Bronchial epithelial cell (primary cell): Measurements from ENCODE around the gene TMED9. TPM values are rescaled to one million over a fixed set of nuclear protein-coding genes. Genes with fewer than 3 reads are reported as not detected.
"Not testable (repeated sequence)": the region's sequence is repeated elsewhere in the genome, so short reads cannot be mapped to it uniquely, and the experiment has no call there.

ENCODE experiments used
- DNase-seq: peaks from one replicate; pipeline ENCODE4 v3.0.0-alpha.2; 2010; ENCODE audit warnings: low read depth
- FAIRE-seq: peaks from 2 replicates; lab custom pipeline; 2011; peaks lifted over from hg19 to GRCh38; lab: Jason Lieb, UNC
- H3K27me3 ChIP-seq: 2 replicates; pipeline ENCODE4 v1.5.1; 2011; ENCODE audit warnings: low read length; ENCODE audit not compliant: control insufficient read depth, insufficient read depth
- H3K36me3 ChIP-seq: 2 replicates; pipeline ENCODE4 v1.5.1; 2011; ENCODE audit warnings: low read length; ENCODE audit not compliant: control insufficient read depth, insufficient read depth
- H3K4me3 ChIP-seq: 2 replicates; pipeline ENCODE4 v1.5.1; 2011; ENCODE audit warnings: mild to moderate bottlenecking, low read depth, low read length, control low read depth
- CTCF ChIP-seq: IDR thresholded peaks from 2 replicates; pipeline ENCODE4 v1.5.1; 2011; ENCODE audit warnings: mild to moderate bottlenecking, moderate library complexity, low read length, control low read depth, inconsistent platforms; ENCODE audit not compliant: insufficient read depth, severe bottlenecking
- total RNA-seq: library from RNA; depleted of rRNA; stranded (reverse); fragments of >200 nt; gene quantifications from 2 replicates; pipeline ENCODE4 v1.2.1, GENCODE V29; 2014

The TMED9 gene
- total RNA-seq, 1 donor from 2014 or later: 184 TPM

DNA sequence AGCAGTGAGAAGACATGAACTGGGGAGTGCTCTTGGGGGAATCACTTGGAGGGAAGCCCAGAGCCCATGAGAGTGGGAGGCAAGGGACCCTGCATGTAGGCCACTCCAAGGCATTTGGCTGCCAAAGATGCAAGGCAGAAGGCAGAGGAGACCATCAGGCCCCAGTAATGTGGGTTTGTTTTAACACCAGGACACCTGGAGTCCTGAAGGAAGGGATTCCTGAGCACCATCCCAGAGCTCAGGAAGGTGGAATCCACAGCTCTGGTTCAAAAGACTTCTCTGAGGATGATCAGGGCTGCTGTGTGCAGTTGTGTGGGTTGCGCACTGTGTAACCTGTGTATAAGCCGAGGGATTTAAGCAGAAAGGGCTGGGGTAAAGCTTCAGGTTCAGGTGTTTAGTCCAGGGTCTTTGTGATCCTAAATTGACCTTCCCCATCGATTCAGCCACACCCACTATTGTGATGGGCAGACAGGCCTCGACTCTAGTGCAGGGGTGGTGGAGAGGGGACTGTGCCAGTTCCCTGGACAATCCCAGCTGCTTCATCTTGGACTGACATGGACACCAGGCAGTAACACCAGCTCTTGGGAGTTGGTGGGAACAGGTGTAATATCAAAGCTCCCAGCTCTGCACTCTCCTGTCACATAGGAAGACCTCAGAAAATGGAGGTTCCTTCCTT is 18.9 kb downstream of the TMED9 start:
- Histone ChIP-seq H3K36me3 (peaks cover 8% of the 10 kb centered on the region), H3K27me3 (no peaks in the 10 kb centered on the region), H3K4me3 (no peak overlapping the region)
- FAIRE-seq: no peak
- no peak for TF ChIP-seq CTCF
- DNase-seq: no peak

DNA sequence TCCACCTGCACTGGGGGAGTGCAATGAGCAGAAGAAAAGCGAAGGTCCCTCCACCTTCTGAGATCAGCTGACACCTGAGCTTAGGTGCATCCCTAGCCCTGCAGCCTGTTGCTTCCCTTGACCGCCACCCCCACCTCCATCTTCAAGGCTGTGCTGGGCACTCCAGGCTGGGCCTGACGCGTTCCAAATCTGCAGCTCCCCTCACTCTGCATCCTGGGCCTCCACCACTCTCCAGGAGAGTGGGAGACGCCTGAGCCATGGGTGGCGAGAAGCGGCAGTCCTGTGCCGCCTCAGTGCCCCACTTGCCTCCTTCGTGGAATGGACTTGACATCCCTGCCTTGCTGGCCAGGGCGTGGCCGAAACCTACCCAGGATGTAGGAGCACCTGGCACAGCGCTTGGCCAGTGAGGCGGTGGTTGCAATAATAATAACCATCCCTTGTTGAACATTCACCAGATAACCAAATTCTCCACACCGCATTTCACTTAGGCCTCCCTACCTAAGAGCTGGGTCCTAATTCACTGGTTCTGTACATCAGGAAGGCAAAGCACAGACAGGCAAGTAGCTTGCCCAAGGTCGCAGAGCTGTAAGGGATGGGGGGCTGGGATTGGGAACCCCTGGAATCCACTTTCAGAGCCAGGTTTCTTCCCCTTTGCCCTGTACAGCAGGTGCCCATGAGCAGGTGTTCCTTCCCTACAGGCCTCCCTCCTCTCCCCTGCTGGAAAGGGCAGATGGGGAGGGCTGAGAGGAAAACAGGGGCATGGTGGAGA is 19.6 kb downstream of the TMED9 start:
- no peak overlapping the region for H3K4me3 ChIP-seq
- FAIRE-seq (no peak), DNase-seq (no peak)
- H3K27me3 ChIP-seq: no peaks in the 10 kb centered on the region
- H3K36me3 ChIP-seq: peaks cover 8% of the 10 kb centered on the region
- TF ChIP-seq CTCF: no peak

- FAIRE-seq (peak; percentile 58), DNase-seq (no peak)
- TF ChIP-seq CTCF: no peak
- Histone ChIP-seq H3K36me3 (peaks cover 8% of the 10 kb centered on the region), H3K27me3 (no peaks in the 10 kb centered on the region), H3K4me3 (no peak overlapping the region)
Measured at GRCh38 chr5:177612215-177612673, 20.2 kb downstream of the TMED9 start.

- FAIRE-seq: no peak
- Histone ChIP-seq H3K27me3 (no peaks in the 10 kb centered on the region), H3K36me3 (peaks cover 5% of the 10 kb centered on the region), H3K4me3 (no peak overlapping the region)
- TF ChIP-seq CTCF: no peak
- no peak for DNase-seq
Measured at GRCh38 chr5:177620560-177620959, 28.6 kb downstream of the TMED9 start.

DNA sequence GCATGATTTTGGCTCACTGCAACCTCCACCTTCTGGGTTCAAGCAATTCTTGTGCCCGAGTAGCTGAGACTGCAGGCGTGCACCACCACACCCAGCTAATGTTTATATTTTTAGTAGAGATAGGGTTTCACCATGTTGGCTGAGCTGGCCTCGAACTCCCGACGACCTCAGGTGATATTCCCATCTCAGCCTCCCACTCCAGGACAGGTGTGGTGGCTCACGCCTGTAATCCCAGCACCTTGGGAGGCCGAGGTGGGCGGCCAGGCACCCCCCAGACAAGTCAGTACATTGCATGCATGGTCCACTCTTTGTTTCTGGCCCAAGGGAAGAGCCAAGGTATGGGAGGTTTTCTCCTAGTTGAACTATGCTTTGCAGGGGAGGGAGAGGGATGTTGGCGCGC is 32.2 kb downstream of the TMED9 start:
- not testable (repeated sequence) for FAIRE-seq, H3K27me3 ChIP-seq, H3K4me3 ChIP-seq, DNase-seq, H3K36me3 ChIP-seq

- H3K27me3 ChIP-seq, DNase-seq, FAIRE-seq, H3K4me3 ChIP-seq, H3K36me3 ChIP-seq: not testable (repeated sequence)
Measured at GRCh38 chr5:177630186-177630585, 38.2 kb downstream of the TMED9 start.

DNA sequence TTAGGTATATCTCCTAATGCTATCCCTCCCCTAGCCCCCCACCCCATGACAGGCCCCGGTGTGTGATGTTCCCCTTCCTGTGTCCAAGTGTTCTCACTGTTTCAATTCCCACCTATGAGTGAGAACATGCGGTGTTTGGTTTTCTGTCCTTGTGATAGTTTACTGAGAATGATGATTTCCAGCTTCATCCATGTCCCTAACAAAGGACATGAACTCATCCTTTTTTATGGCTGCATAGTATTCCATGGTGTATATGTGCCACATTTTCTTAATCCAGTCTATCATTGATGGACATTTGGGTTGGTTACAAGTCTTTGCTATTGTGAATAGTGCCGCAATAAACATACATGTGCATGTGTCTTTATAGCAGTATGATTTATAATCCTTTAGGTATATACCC is 42.9 kb downstream of the TMED9 start:
- not testable (repeated sequence) for H3K4me3 ChIP-seq, H3K27me3 ChIP-seq, DNase-seq, H3K36me3 ChIP-seq, FAIRE-seq

GRCh38 chr5:177645462-177645861 is 53.5 kb downstream of the TMED9 start:
- not testable (repeated sequence) for H3K27me3 ChIP-seq, FAIRE-seq, H3K36me3 ChIP-seq, H3K4me3 ChIP-seq, DNase-seq
